ENCODE results near the gene CHRNA5. TPM values are rescaled to one million over a fixed set of nuclear protein-coding genes. Genes with fewer than 3 reads are reported as not detected.

CHRNA5 gene
- polyA plus RNA-seq, 1 donor from 2014 or later = 6.8 TPM

GRCh38 chr15:78641102-78641748 is 75.9 kb downstream of the CHRNA5 start, which contains the start of gene CHRNB4:
Gene CHRNB4 (minus strand): TSS chr15:78641210. CDS start chr15:78641133, 77 bp downstream.
- H3K27ac ChIP-seq (ENCODE audit: low read length) = no peak within 1 kb of the TSS

GRCh38 chr15:78641749-78642275 is 76.5 kb downstream of the CHRNA5 start:
- H4K20me1 ChIP-seq (ENCODE audit: insufficient read depth) = no peaks in the 10 kb centered on the region
- no peak overlapping the region for H3K9ac ChIP-seq (ENCODE audit: low read length)
- H3F3A ChIP-seq (ENCODE audit: insufficient read depth, low read length, poor library complexity, severe bottlenecking) = no peaks in the 10 kb centered on the region
- H3K27ac ChIP-seq (ENCODE audit: low read length) = no peak overlapping the region
- no peak for TF ChIP-seq REST (IDR thresholded peaks at IDR 0.05; ENCODE audit: borderline replicate concordance)
- no peak for TF ChIP-seq POLR2AphosphoS5 (IDR thresholded peaks at IDR 0.05)
- TF ChIP-seq, protein P1, sequence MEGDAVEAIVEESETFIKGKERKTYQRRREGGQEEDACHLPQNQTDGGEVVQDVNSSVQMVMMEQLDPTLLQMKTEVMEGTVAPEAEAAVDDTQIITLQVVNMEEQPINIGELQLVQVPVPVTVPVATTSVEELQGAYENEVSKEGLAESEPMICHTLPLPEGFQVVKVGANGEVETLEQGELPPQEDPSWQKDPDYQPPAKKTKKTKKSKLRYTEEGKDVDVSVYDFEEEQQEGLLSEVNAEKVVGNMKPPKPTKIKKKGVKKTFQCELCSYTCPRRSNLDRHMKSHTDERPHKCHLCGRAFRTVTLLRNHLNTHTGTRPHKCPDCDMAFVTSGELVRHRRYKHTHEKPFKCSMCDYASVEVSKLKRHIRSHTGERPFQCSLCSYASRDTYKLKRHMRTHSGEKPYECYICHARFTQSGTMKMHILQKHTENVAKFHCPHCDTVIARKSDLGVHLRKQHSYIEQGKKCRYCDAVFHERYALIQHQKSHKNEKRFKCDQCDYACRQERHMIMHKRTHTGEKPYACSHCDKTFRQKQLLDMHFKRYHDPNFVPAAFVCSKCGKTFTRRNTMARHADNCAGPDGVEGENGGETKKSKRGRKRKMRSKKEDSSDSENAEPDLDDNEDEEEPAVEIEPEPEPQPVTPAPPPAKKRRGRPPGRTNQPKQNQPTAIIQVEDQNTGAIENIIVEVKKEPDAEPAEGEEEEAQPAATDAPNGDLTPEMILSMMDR (IDR thresholded peaks at IDR 0.05; ENCODE audit: poor library complexity, severe bottlenecking) = no peak
- TF ChIP-seq EZH2 (IDR thresholded peaks at IDR 0.05; ENCODE audit: borderline replicate concordance, insufficient read depth, low read length, poor library complexity, severe bottlenecking) = no peak
- TF ChIP-seq EP300 (conservative IDR thresholded peaks at IDR 0.05; ENCODE audit: poor library complexity, severe bottlenecking) = no peak
- TF ChIP-seq MXI1 (conservative IDR thresholded peaks at IDR 0.05; ENCODE audit: poor library complexity, severe bottlenecking) = no peak
- no peak for TF ChIP-seq SMC3 (conservative IDR thresholded peaks at IDR 0.05; ENCODE audit: poor library complexity)
- no peak for TF ChIP-seq TAF1 (IDR thresholded peaks at IDR 0.05; ENCODE audit: low read depth)
- TF ChIP-seq RAD21 (conservative IDR thresholded peaks at IDR 0.05) = no peak
- no peaks in the 10 kb centered on the region for H3K9me3 ChIP-seq (ENCODE audit: low read length)
- no peak overlapping the region for H3K4me2 ChIP-seq (ENCODE audit: low read length)
- no peaks in the 10 kb centered on the region for H3K9me2 ChIP-seq (ENCODE audit: insufficient read depth, low read length)
- peaks cover 27% of the 10 kb centered on the region for H3K27me3 ChIP-seq (ENCODE audit: insufficient read depth, low read depth, low read length)
- H3K4me3 ChIP-seq (ENCODE audit: low read length) = peak overlapping the region; percentile 68
- no peaks in the 10 kb centered on the region for H3K36me3 ChIP-seq (ENCODE audit: insufficient read depth, low read length)
- no peaks in the 10 kb centered on the region for H3K79me2 ChIP-seq (replicated peaks; ENCODE audit: insufficient read depth, low read length)
- no peak overlapping the region for H2AFZ ChIP-seq (ENCODE audit: low read depth, low read length)

More at GRCh38 chr15:78641102-78641748, 75.9 kb downstream of the CHRNA5 start, which contains the start of gene CHRNB4:
- Histone ChIP-seq H3K9me2 (ENCODE audit: insufficient read depth, low read length) (no peaks in the 10 kb centered on the region), H3K4me2 (ENCODE audit: low read length) (no peak within 1 kb of the TSS), H3F3A (ENCODE audit: insufficient read depth, low read length, poor library complexity, severe bottlenecking) (no peaks in the 10 kb centered on the region), H4K20me1 (ENCODE audit: insufficient read depth) (no peaks in the 10 kb centered on the region), H3K4me3 (ENCODE audit: low read length) (peak within 1 kb of the TSS; percentile 68), H3K79me2 (replicated peaks; ENCODE audit: insufficient read depth, low read length) (no peaks in the 10 kb centered on the region), H3K36me3 (ENCODE audit: insufficient read depth, low read length) (no peaks in the 10 kb centered on the region), H3K9ac (ENCODE audit: low read length) (peak within 1 kb of the TSS; percentile 16), H3K9me3 (ENCODE audit: low read length) (no peaks in the 10 kb centered on the region), H2AFZ (ENCODE audit: low read depth, low read length) (no peak within 1 kb of the TSS), H3K27me3 (ENCODE audit: insufficient read depth, low read depth, low read length) (peaks cover 27% of the 10 kb centered on the region)
- TF ChIP-seq, protein P1 (IDR thresholded peaks at IDR 0.05; ENCODE audit: poor library complexity, severe bottlenecking) = peak; percentile 47
- TF ChIP-seq SMC3 (conservative IDR thresholded peaks at IDR 0.05; ENCODE audit: poor library complexity) = no peak
